SJCRH30 (cell line): ENCODE results near the gene AIF1. TPM values are rescaled to one million over a fixed set of nuclear protein-coding genes. Genes with fewer than 3 reads are reported as not detected.

Source experiments
- DNase-seq, 2 experiments: peaks; one replicate each; pipeline ENCODE4 v3.0.0-alpha.2; 2015 to 2020
- H3K27ac ChIP-seq: fragments of 250-450 bp; sonication (Bioruptor Pico); 2 replicates; pipeline ENCODE4 v1.5.1; 2020; ENCODE audit warnings: mild to moderate bottlenecking, moderate library complexity
- H3K27me3 ChIP-seq: fragments of 250-450 bp; sonication (Bioruptor Pico); 2 replicates; pipeline ENCODE4 v1.5.1; 2020; ENCODE audit warnings: mild to moderate bottlenecking, moderate library complexity
- H3K36me3 ChIP-seq: fragments of 250-450 bp; sonication (Bioruptor Pico); 2 replicates; pipeline ENCODE4 v1.5.1; 2020; ENCODE audit warnings: mild to moderate bottlenecking, moderate library complexity
- H3K4me1 ChIP-seq: fragments of 250-450 bp; sonication (Bioruptor Pico); 2 replicates; pipeline ENCODE4 v1.5.1; 2020; ENCODE audit warnings: mild to moderate bottlenecking, moderate library complexity
- H3K4me3 ChIP-seq: fragments of 250-450 bp; sonication (Bioruptor Pico); 2 replicates; pipeline ENCODE4 v1.5.1; 2020; ENCODE audit warnings: mild to moderate bottlenecking, moderate library complexity
- H3K9me3 ChIP-seq: fragments of 250-450 bp; sonication (Bioruptor Pico); replicated peaks from 2 replicates; pipeline ENCODE4 v1.5.1; 2020; ENCODE audit warnings: mild to moderate bottlenecking, moderate library complexity
- total RNA-seq: library from RNA; depleted of rRNA; stranded (reverse); fragments of >200 nt; shearing (Covaris generic); gene quantifications from 2 replicates; pipeline ENCODE4 v1.2.3, GENCODE V29; 2014

Gene AIF1
- total RNA-seq, 1 experiment from 2014 or later: not detected

GRCh38 chr6:31658158-31658688, 43.2 kb downstream of the AIF1 start:
- Histone ChIP-seq H3K4me1 (peaks cover 3% of the 10 kb centered on the region; the same call in 1 of the 2 replicates), H3K27me3 (no peaks in the 10 kb centered on the region), H3K4me3 (no peak overlapping the region), H3K9me3 (no peaks in the 10 kb centered on the region), H3K36me3 (peaks cover 7% of the 10 kb centered on the region; the same call in 1 of the 2 replicates), H3K27ac (no peak overlapping the region)
- no peak for DNase-seq

GRCh38 chr6:31658983-31659648, 44.1 kb downstream of the AIF1 start:
- peaks cover 7% of the 10 kb centered on the region for H3K4me1 ChIP-seq
- H3K9me3 ChIP-seq: no peaks in the 10 kb centered on the region
- no peak overlapping the region for H3K27ac ChIP-seq
- no peaks in the 10 kb centered on the region for H3K27me3 ChIP-seq
- DNase-seq: no peak
- peak overlapping the region; percentile 72 for H3K4me3 ChIP-seq
- peaks cover 12% of the 10 kb centered on the region; the same call in 1 of the 2 replicates for H3K36me3 ChIP-seq

- Histone ChIP-seq H3K4me1 (peaks cover 8% of the 10 kb centered on the region), H3K4me3 (peak overlapping the region; percentile 72), H3K27ac (peak overlapping the region; percentile 78), H3K27me3 (no peaks in the 10 kb centered on the region), H3K36me3 (peaks cover 12% of the 10 kb centered on the region; the same call in 1 of the 2 replicates), H3K9me3 (no peaks in the 10 kb centered on the region)
- no peak for DNase-seq
Observed at GRCh38 chr6:31659649-31660380, 44.8 kb downstream of the AIF1 start.

- Histone ChIP-seq H3K27ac (peak within 1 kb of the TSS; percentile 78), H3K4me3 (peak within 1 kb of the TSS; percentile 72), H3K27me3 (no peaks in the 10 kb centered on the region), H3K9me3 (no peaks in the 10 kb centered on the region), H3K4me1 (peaks cover 8% of the 10 kb centered on the region), H3K36me3 (peaks cover 12% of the 10 kb centered on the region; the same call in 1 of the 2 replicates)
- DNase-seq: peak; percentile 86 to 89
Observed at GRCh38 chr6:31660381-31661261, 45.6 kb downstream of the AIF1 start, which contains the start of gene C6orf47. C6orf47 (minus strand) TSS chr6:31660778; CDS start chr6:31659947, 831 bp downstream.

- Histone ChIP-seq H3K36me3 (peaks cover 14% of the 10 kb centered on the region; the same call in 1 of the 2 replicates), H3K4me3 (peak overlapping the region; percentile 72), H3K9me3 (no peaks in the 10 kb centered on the region), H3K4me1 (peaks cover 8% of the 10 kb centered on the region), H3K27ac (peak overlapping the region; percentile 78), H3K27me3 (no peaks in the 10 kb centered on the region)
- DNase-seq: no peak
Observed at GRCh38 chr6:31661262-31662123, 46.5 kb downstream of the AIF1 start.

GRCh38 chr6:31662124-31662723, 47.2 kb downstream of the AIF1 start:
- Histone ChIP-seq H3K4me1 (peaks cover 8% of the 10 kb centered on the region), H3K9me3 (no peaks in the 10 kb centered on the region), H3K36me3 (peaks cover 17% of the 10 kb centered on the region), H3K27me3 (no peaks in the 10 kb centered on the region), H3K4me3 (no peak overlapping the region), H3K27ac (no peak overlapping the region)
- no peak for DNase-seq

GRCh38 chr6:31663126-31663960, 48.3 kb downstream of the AIF1 start:
- Histone ChIP-seq H3K27me3 (no peaks in the 10 kb centered on the region), H3K36me3 (peaks cover 23% of the 10 kb centered on the region), H3K4me1 (peaks cover 8% of the 10 kb centered on the region), H3K9me3 (no peaks in the 10 kb centered on the region), H3K27ac (no peak overlapping the region; the same call in 1 of the 2 replicates), H3K4me3 (peak overlapping the region; percentile 86)
- DNase-seq: no peak

- Histone ChIP-seq H3K27ac (peak overlapping the region; percentile 96), H3K36me3 (peaks cover 31% of the 10 kb centered on the region), H3K9me3 (no peaks in the 10 kb centered on the region), H3K27me3 (no peaks in the 10 kb centered on the region), H3K4me3 (peak overlapping the region; percentile 86), H3K4me1 (peaks cover 8% of the 10 kb centered on the region)
- DNase-seq: peak; percentile 37 to 52
Observed at GRCh38 chr6:31663961-31664789, 49.1 kb downstream of the AIF1 start.

- DNase-seq: peak; percentile 87 to 93
- H3K27ac ChIP-seq: peak within 1 kb of the TSS; percentile 96
- H3K36me3 ChIP-seq: peaks cover 38% of the 10 kb centered on the region
- no peaks in the 10 kb centered on the region for H3K9me3 ChIP-seq
- no peaks in the 10 kb centered on the region for H3K27me3 ChIP-seq
- peaks cover 5% of the 10 kb centered on the region for H3K4me1 ChIP-seq
- H3K4me3 ChIP-seq: peak within 1 kb of the TSS; percentile 86
Observed at GRCh38 chr6:31664790-31665500, 49.9 kb downstream of the AIF1 start, which contains the start of gene GPANK1. GPANK1 (minus strand) TSS chr6:31664997; CDS start chr6:31664478, 519 bp downstream.

- H3K36me3 ChIP-seq: peaks cover 43% of the 10 kb centered on the region
- H3K9me3 ChIP-seq: no peaks in the 10 kb centered on the region
- peak within 1 kb of the TSS; percentile 86 for H3K4me3 ChIP-seq
- H3K4me1 ChIP-seq: peaks cover 5% of the 10 kb centered on the region
- H3K27me3 ChIP-seq: no peaks in the 10 kb centered on the region
- peak within 1 kb of the TSS; percentile 96 for H3K27ac ChIP-seq
- DNase-seq: peak; percentile 97
Observed at GRCh38 chr6:31665501-31666336, 50.7 kb downstream of the AIF1 start, which contains the start of gene CSNK2B. CSNK2B (plus strand) TSS chr6:31666080; CDS start chr6:31666832, 752 bp downstream.
